Measurements from ENCODE around the gene DHX9.

DHX9 gene

GRCh38 chr1:182839209-182840066, at the start of gene DHX9:
TSS of gene DHX9 (plus strand) at chr1:182839347. CDS start at chr1:182842567, 3,220 bp downstream.
- peak; percentile 91 for DNase-seq

DNA sequence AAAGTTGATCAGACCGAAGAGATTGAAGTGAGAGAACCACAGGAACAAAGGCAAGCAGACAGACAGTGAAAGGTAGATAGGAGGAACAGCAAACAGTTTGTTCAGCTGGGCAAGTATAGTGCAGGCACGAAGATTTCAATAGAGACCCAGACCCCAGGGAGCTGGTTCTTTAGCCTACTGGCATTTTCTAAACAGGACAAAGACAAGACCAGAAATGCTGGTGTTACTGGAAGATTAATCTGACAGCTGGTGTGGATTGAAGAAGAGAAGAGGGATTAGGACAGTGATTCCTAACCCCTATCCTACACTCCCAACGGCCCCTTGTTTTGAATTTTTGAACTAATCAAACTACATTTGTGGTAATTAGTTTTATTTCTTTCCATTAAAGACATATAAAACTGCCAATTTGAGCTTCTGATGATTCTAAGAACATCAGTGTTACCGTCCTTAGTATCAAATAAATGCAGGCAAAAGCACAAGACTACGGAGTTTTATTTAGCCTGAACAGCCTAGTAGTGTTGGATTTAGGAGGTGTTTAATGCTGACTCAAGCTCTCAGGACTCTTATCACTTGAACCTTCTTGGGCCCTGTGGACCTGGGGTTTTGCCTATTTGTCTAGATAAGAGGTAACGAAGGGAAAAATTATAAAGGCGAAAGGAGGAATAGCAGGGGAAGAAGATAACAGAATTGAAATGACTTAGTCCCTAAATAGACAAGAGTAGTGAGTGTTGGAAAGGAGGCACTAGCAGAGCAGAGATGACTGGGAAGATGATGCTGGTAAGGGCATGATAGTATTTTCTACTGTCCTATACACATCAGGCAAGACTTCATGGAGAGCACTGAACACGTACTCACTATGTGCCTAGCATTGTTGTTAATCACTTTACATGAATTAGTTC, 47.6 kb upstream of the DHX9 start:
- DNase-seq, result no peak

- no peak for DNase-seq
Measured at GRCh38 chr1:182794091-182794490, 45.1 kb upstream of the DHX9 start.

GRCh38 chr1:182794676-182795201, 44.4 kb upstream of the DHX9 start:
- no peak for DNase-seq

DNA sequence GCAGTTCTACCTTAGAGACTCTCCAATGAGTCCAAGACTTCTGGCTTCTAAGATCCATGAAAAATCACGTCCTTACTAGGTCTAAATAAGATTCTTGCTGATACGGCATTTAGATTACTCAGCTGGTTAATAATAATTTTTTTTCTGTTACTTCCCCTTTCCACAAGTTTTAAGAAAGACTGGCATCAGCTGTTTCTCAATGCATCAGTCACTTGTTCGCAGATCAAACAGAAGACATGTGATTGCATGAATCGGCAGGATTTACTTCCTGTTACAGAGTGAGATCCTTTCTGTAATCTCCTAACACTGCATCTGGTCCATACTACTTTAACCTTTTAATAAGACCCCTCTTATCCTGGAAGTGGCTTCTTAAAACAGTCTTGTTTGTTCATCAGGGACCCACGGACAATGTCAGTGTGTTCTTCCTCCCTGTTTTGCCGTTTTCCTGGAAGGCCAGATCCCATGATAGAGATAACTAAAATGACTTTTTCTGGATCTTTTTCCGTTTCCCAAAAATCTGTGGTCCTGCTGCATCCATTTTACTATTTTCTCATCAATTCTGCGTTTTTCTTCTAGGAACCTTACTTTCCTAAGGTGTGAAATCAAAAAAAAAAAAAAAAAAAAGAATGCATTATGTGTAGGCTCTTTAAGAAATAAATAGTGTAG, 43.5 kb upstream of the DHX9 start:
- no peak for DNase-seq

GRCh38 chr1:182802006-182802803, 36.9 kb upstream of the DHX9 start:
- DNase-seq, result no peak

GRCh38 chr1:182803846-182804245, 35.3 kb upstream of the DHX9 start:
- no peak for DNase-seq

DNA sequence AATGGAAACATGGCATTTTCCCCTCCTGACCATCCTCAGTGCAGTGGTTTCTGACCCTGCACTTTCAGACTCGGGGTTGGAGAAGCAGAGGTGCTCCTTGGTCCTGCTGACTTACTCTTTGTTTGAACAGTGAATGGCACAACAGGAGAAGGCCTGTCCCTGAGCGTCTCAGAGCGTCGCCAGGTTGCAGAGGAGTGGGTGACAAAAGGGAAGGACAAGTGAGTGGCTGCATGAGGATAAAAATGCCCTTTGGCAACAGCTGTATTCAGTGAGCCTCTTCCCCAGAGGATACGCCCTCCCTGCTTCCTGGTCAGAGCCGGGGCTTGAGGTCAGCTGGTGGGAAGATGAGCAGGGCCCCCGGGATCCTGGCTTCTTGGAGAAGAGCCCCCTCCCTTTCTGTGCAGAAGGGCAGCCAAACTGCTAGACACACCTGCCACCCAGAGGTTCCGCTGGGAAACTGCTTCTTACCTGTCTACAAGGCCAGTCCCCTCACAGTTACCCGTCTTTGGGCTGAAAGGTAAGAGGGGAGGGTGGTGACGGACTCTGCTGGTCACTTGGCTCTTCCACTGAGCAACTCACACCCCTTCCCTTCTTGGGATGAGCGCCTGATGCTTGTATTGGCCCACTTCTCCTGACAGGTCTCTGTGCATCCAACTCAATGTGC, 33.0 kb upstream of the DHX9 start:
- DNase-seq, result no peak

DNA sequence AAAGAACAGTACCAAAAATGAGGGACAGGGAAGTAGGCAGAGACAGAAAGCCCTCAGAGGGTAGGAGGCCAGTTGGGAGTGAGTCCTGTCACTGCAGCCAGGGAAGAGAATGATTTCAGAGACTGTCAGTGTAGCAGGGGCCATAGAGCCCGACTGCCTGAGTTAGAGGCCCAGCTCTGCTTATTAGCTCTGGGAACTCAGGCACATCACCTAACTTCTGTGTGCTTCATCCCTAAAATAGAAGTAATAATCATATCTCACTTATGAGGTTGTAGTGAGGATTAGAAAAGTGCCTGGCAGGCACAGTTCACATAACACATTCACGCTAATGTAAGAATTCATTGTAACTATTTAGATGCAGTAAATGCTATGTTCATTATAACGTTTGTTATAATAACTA, 31.2 kb upstream of the DHX9 start:
- no peak for DNase-seq

- no peak for DNase-seq
Measured at GRCh38 chr1:182809414-182809957, 29.7 kb upstream of the DHX9 start.

DNA sequence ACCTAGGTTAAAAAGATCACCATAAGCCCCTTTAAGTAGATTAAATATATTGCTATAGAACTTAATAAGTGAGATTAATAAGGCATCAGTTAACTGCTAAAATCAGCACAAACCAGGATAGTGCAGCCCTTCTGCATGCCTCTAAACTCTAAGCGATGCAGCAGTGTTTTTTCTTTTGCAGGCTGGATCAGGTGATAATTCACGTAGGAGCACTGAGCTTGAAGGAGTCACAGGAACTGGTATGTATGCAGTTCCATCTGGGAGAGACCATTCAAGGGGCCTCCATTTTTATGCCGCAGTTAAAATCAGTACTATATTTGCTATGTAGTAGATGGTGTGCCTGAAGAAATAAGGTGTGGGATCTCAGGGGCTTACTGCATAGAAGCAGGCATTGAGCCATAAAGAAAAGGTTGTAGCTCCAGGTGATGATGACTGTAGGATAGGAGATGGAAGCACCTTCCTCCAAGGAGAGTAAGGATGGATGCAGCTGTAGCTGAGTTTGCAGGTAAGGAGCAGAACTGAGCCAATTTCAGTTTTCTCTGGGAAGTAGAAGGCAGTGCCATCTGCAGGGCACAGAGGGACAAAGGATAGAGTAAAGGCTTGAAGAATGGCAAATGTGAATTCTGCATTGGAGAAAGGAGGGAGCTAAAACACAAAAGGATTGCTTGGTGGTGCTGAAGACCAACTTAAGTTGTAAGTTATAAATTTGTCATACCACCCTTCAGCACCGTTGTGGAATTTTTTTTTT, 27.0 kb upstream of the DHX9 start:
- no peak for DNase-seq

DNA sequence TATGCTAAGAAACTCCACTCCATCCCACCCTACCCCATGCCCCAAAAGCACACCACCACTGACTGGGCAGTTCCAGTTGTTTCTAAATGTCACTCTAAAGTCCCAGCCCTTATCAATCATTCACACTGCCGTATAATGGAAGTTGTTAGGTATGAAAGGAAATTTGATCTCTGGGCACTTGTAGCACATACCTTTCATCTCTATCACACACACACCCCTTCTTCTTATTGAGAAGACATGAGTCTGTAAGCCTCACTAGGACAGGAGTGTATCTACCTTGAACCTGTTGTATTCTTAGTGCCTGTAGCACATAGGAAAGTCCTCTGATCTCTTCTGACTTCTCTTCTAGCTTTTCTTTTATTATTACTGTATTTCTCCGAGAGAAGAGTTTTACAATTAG, 22.3 kb upstream of the DHX9 start:
- no peak for DNase-seq

DNA sequence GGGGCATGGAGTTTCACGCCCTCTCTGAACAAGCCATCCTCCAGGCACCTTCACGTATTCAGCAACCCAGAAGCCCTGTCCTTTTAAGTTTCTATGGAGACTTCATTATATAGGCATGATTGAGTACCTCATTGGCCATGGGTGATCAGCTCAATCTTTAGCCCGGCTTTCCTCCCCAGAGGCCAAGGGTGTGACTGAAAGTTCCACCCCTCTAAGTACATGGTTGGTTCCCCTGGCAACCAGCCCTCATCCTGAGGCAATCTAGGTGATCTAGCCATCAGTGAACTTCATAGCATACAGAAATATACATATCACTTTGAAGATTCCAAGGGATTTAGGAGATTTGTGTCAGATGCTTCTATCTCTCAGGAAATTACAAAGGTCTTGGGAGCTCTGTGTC, 21.3 kb upstream of the DHX9 start:
- no peak for DNase-seq

GRCh38 chr1:182823220-182823619, 15.9 kb upstream of the DHX9 start:
- DNase-seq, result no peak

DNA sequence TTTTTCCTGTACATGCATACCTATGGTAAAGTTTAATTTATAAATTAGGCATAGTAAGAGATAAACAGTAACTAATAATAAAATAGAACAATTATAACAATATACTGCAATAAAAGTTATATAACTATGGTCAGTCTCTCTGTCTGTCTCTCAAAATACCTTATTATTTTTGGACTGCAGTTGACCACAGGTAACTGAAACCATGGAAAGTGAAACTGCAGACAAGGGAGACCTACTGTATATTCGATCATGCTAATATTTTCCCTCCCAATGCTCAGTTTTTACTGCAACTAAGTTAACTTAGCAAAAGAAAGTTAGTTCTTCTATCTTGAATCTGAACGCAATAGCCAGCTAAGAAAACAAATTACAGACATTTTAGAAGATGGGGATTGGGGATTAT, 12.3 kb upstream of the DHX9 start:
- no peak for DNase-seq

- no peak for DNase-seq
Measured at GRCh38 chr1:182829285-182829932, 9.7 kb upstream of the DHX9 start.

- no peak for DNase-seq
Measured at GRCh38 chr1:182833271-182833670, 5.9 kb upstream of the DHX9 start.

GRCh38 chr1:182834326-182834725, 4.8 kb upstream of the DHX9 start:
- no peak for DNase-seq

- no peak for DNase-seq
Measured at GRCh38 chr1:182835806-182836205, 3.3 kb upstream of the DHX9 start.

GRCh38 chr1:182841368-182841988, 2.3 kb downstream of the DHX9 start:
- DNase-seq, result no peak

All from activated CD4-positive, alpha-beta T cell treated with anti-CD3 and anti-CD28 coated beads, Interleukin-2, amount 50 U/mL, for 4 hours (primary cell).